ENCODE results near the gene CEP192.

The CEP192 gene

GRCh38 chr18:13101659-13102197 is 110.6 kb downstream of the CEP192 start:
- DNase-seq: no peak

GRCh38 chr18:13103366-13103765 is 112.2 kb downstream of the CEP192 start:
- no peak for DNase-seq

- DNase-seq: no peak
Measured at GRCh38 chr18:13105059-13105458, 113.9 kb downstream of the CEP192 start.

- DNase-seq: no peak
Measured at GRCh38 chr18:13107074-13107473, 115.9 kb downstream of the CEP192 start.

- DNase-seq: no peak
Measured at GRCh38 chr18:13108330-13108729, 117.2 kb downstream of the CEP192 start.

GRCh38 chr18:13110559-13110958 is 119.4 kb downstream of the CEP192 start:
- no peak for DNase-seq

- DNase-seq: no peak
Measured at GRCh38 chr18:13112982-13113381, 121.8 kb downstream of the CEP192 start.

GRCh38 chr18:13120255-13120654 is 129.1 kb downstream of the CEP192 start:
- no peak for DNase-seq

GRCh38 chr18:13120983-13121441 is 129.8 kb downstream of the CEP192 start:
- no peak for DNase-seq

GRCh38 chr18:13124411-13124810 is 133.2 kb downstream of the CEP192 start:
- no peak for DNase-seq

- DNase-seq: no peak
Measured at GRCh38 chr18:13125191-13125590, 134.0 kb downstream of the CEP192 start.

GRCh38 chr18:13126966-13127598 is 135.9 kb downstream of the CEP192 start:
- DNase-seq: no peak

GRCh38 chr18:13131283-13131682 is 140.1 kb downstream of the CEP192 start:
- DNase-seq: no peak

GRCh38 chr18:13134551-13135401 is 143.6 kb downstream of the CEP192 start:
- no peak for DNase-seq

GRCh38 chr18:13136056-13136903 is 145.1 kb downstream of the CEP192 start:
- peak in 1 of 4 experiments; percentile 14 for DNase-seq

GRCh38 chr18:13136904-13137669 is 145.9 kb downstream of the CEP192 start:
- DNase-seq: peak in 2 of 4 experiments; percentile 17 to 21

GRCh38 chr18:13137670-13138419 is 146.7 kb downstream of the CEP192 start:
- DNase-seq: peak in 2 of 4 experiments; percentile 33 to 44

GRCh38 chr18:13138420-13139139 is 147.4 kb downstream of the CEP192 start:
- no peak for DNase-seq

- no peak for DNase-seq
Measured at GRCh38 chr18:13139885-13140450, 148.8 kb downstream of the CEP192 start.

- DNase-seq: no peak
Measured at GRCh38 chr18:13141209-13141608, 150.0 kb downstream of the CEP192 start.
